ENCODE results near the gene MMP7. TPM values are rescaled to one million over a fixed set of nuclear protein-coding genes. Genes with fewer than 3 reads are reported as not detected.

The MMP7 gene
- total RNA-seq, 2 experiments from 2014 or later, result not detected

- ChIA-PET CTCF (interaction anchor here (0.6 to 1.2 kb wide), 3 partner anchors 31 to 127 kb away, joined by 3 to 4 read pairs (median 3); no protein-coding TSS in a partner anchor), POLR2A (interaction anchor here (0.6 kb wide), 1 partner anchor 184 kb away, joined by 3 read pairs; no protein-coding TSS in a partner anchor)
- Mint-ChIP-seq H3K4me1 (ENCODE audit: low read depth) (peaks cover 4% of the 10 kb centered on the region), H3K27ac (no peak overlapping the region), H3K4me3 (no peak overlapping the region), H3K36me3 (ENCODE audit: low read depth) (no peaks in the 10 kb centered on the region), H3K27me3 (ENCODE audit: low read depth) (peaks cover 12% of the 10 kb centered on the region), H3K9me3 (ENCODE audit: insufficient read depth) (no peaks in the 10 kb centered on the region)
- ATAC-seq (no peak), DNase-seq (no peak)
These were observed 9.0 kb upstream of the MMP7 start for GRCh38 chr11:102539567-102539966.

- no peaks in the 10 kb centered on the region for H3K9me3 Mint-ChIP-seq (ENCODE audit: insufficient read depth)
- H3K27ac Mint-ChIP-seq, result no peak overlapping the region
- ChIA-PET POLR2A (interaction anchor here (0.6 kb wide), 2 partner anchors 142 to 184 kb away, joined by 3 read pairs; no protein-coding TSS in a partner anchor), CTCF (interaction anchor here (1.2 to 2.2 kb wide), 2 partner anchors 15 to 43 kb away, joined by 4 to 10 read pairs; no protein-coding TSS in a partner anchor)
- no peaks in the 10 kb centered on the region for H3K36me3 Mint-ChIP-seq (ENCODE audit: low read depth)
- ATAC-seq (no peak), DNase-seq (no peak)
- H3K4me1 Mint-ChIP-seq (ENCODE audit: low read depth), result peaks cover 5% of the 10 kb centered on the region
- no peak overlapping the region for H3K4me3 Mint-ChIP-seq
- H3K27me3 Mint-ChIP-seq (ENCODE audit: low read depth), result peaks cover 16% of the 10 kb centered on the region
These were observed 8.4 kb upstream of the MMP7 start for GRCh38 chr11:102538932-102539331.

GRCh38 chr11:102534261-102534872 lies 3.8 kb upstream of the MMP7 start:
- CTCF ChIA-PET, result interaction anchor here (0.9 kb wide), 1 partner anchor 38 kb away, joined by 3 read pairs; no protein-coding TSS in a partner anchor
- no peak overlapping the region for H3K27ac Mint-ChIP-seq

GRCh38 chr11:102528618-102529017 lies 1.9 kb downstream of the MMP7 start:
- H3K27me3 Mint-ChIP-seq (ENCODE audit: low read depth), result peaks cover 9% of the 10 kb centered on the region
- POLR2A ChIA-PET, result no interaction called here
- H3K27ac Mint-ChIP-seq, result no peak overlapping the region
- no peak overlapping the region for H3K4me3 Mint-ChIP-seq
- no peaks in the 10 kb centered on the region for H3K9me3 Mint-ChIP-seq (ENCODE audit: insufficient read depth)
- CTCF ChIA-PET, result interaction anchor here (1.0 to 1.4 kb wide), 3 partner anchors 10 to 187 kb away, joined by 3 to 4 read pairs (median 3); no protein-coding TSS in a partner anchor
- DNase-seq (no peak), ATAC-seq (no peak)
- H3K4me1 Mint-ChIP-seq (ENCODE audit: low read depth), result no peaks in the 10 kb centered on the region
- no peaks in the 10 kb centered on the region for H3K36me3 Mint-ChIP-seq (ENCODE audit: low read depth)

More at GRCh38 chr11:102534261-102534872, 3.8 kb upstream of the MMP7 start:
- Mint-ChIP-seq H3K4me1 (ENCODE audit: low read depth) (peaks cover 5% of the 10 kb centered on the region), H3K27me3 (ENCODE audit: low read depth) (peaks cover 11% of the 10 kb centered on the region), H3K36me3 (ENCODE audit: low read depth) (no peaks in the 10 kb centered on the region), H3K9me3 (ENCODE audit: insufficient read depth) (no peaks in the 10 kb centered on the region), H3K4me3 (no peak overlapping the region)
- no peak for DNase-seq
- POLR2A ChIA-PET, result no interaction called here
- no peak for ATAC-seq

GRCh38 chr11:102527684-102528083 lies 2.9 kb downstream of the MMP7 start:
- peaks cover 1% of the 10 kb centered on the region for H3K4me1 Mint-ChIP-seq (ENCODE audit: low read depth)
- H3K9me3 Mint-ChIP-seq (ENCODE audit: insufficient read depth), result no peaks in the 10 kb centered on the region
- no peak overlapping the region for H3K4me3 Mint-ChIP-seq
- ChIA-PET CTCF (interaction anchor here (1.0 kb wide), 1 partner anchor 32 kb away, joined by 4 read pairs; no protein-coding TSS in a partner anchor), POLR2A (no interaction called here)
- no peak for DNase-seq
- H3K27me3 Mint-ChIP-seq (ENCODE audit: low read depth), result peaks cover 8% of the 10 kb centered on the region
- H3K27ac Mint-ChIP-seq, result no peak overlapping the region
- ATAC-seq, result no peak
- no peaks in the 10 kb centered on the region for H3K36me3 Mint-ChIP-seq (ENCODE audit: low read depth)

- peaks cover 8% of the 10 kb centered on the region for H3K4me1 Mint-ChIP-seq (ENCODE audit: low read depth)
- no peak for DNase-seq
- ATAC-seq, result no peak
- H3K4me3 Mint-ChIP-seq, result no peak overlapping the region
- H3K36me3 Mint-ChIP-seq (ENCODE audit: low read depth), result no peaks in the 10 kb centered on the region
- H3K27me3 Mint-ChIP-seq (ENCODE audit: low read depth), result peaks cover 15% of the 10 kb centered on the region
- ChIA-PET POLR2A (interaction anchor here (1.1 kb wide), 1 partner anchor 31 kb away, joined by 3 read pairs; no protein-coding TSS in a partner anchor), CTCF (interaction anchor here (0.9 kb wide), 1 partner anchor 86 kb away, joined by 5 read pairs; no protein-coding TSS in a partner anchor)
- H3K9me3 Mint-ChIP-seq (ENCODE audit: insufficient read depth), result no peaks in the 10 kb centered on the region
- H3K27ac Mint-ChIP-seq, result no peak overlapping the region
These were observed 3.5 kb downstream of the MMP7 start for GRCh38 chr11:102527041-102527440.

- Mint-ChIP-seq H3K4me3 (no peak overlapping the region), H3K27me3 (ENCODE audit: low read depth) (peaks cover 29% of the 10 kb centered on the region), H3K36me3 (ENCODE audit: low read depth) (no peaks in the 10 kb centered on the region), H3K4me1 (ENCODE audit: low read depth) (peaks cover 8% of the 10 kb centered on the region), H3K9me3 (ENCODE audit: insufficient read depth) (no peaks in the 10 kb centered on the region), H3K27ac (no peak overlapping the region)
- ATAC-seq (no peak), DNase-seq (no peak)
- ChIA-PET CTCF (interaction anchor here (0.9 to 4.3 kb wide), 9 partner anchors 14 to 229 kb away, joined by 3 to 38 read pairs (median 3); no protein-coding TSS in a partner anchor), POLR2A (no interaction called here)
These were observed 6.7 kb downstream of the MMP7 start for GRCh38 chr11:102523887-102524286.

GRCh38 chr11:102523189-102523570 lies 7.4 kb downstream of the MMP7 start:
- no peaks in the 10 kb centered on the region for H3K36me3 Mint-ChIP-seq (ENCODE audit: low read depth)
- DNase-seq, result no peak
- no peak overlapping the region for H3K4me3 Mint-ChIP-seq
- peaks cover 8% of the 10 kb centered on the region for H3K4me1 Mint-ChIP-seq (ENCODE audit: low read depth)
- POLR2A ChIA-PET, result no interaction called here
- CTCF ChIA-PET, result interaction anchor here (1.0 to 4.3 kb wide), 6 partner anchors 15 to 181 kb away, joined by 3 to 38 read pairs (median 4); no protein-coding TSS in a partner anchor
- H3K27ac Mint-ChIP-seq, result no peak overlapping the region
- no peaks in the 10 kb centered on the region for H3K9me3 Mint-ChIP-seq (ENCODE audit: insufficient read depth)
- no peak for ATAC-seq
- peaks cover 26% of the 10 kb centered on the region for H3K27me3 Mint-ChIP-seq (ENCODE audit: low read depth)

GRCh38 chr11:102522312-102523188 lies 8.0 kb downstream of the MMP7 start:
- Mint-ChIP-seq H3K4me3 (no peak overlapping the region), H3K27ac (no peak overlapping the region), H3K36me3 (ENCODE audit: low read depth) (no peaks in the 10 kb centered on the region), H3K9me3 (ENCODE audit: insufficient read depth) (no peaks in the 10 kb centered on the region), H3K4me1 (ENCODE audit: low read depth) (peaks cover 8% of the 10 kb centered on the region), H3K27me3 (ENCODE audit: low read depth) (peaks cover 26% of the 10 kb centered on the region)
- ATAC-seq (no peak), DNase-seq (no peak)
- ChIA-PET CTCF (interaction anchor here (1.3 to 4.3 kb wide), 5 partner anchors 15 to 181 kb away, joined by 3 to 38 read pairs (median 4); no protein-coding TSS in a partner anchor), POLR2A (no interaction called here)

- Mint-ChIP-seq H3K36me3 (ENCODE audit: low read depth) (no peaks in the 10 kb centered on the region), H3K4me3 (no peak overlapping the region), H3K9me3 (ENCODE audit: insufficient read depth) (no peaks in the 10 kb centered on the region), H3K4me1 (ENCODE audit: low read depth) (peaks cover 8% of the 10 kb centered on the region), H3K27ac (no peak overlapping the region), H3K27me3 (ENCODE audit: low read depth) (peaks cover 26% of the 10 kb centered on the region)
- DNase-seq, result no peak
- ChIA-PET CTCF (no interaction called here), POLR2A (no interaction called here)
- no peak for ATAC-seq
These were observed 9.4 kb downstream of the MMP7 start for GRCh38 chr11:102521121-102521520.

GRCh38 chr11:102520514-102520913 lies 10.0 kb downstream of the MMP7 start:
- H3K4me1 Mint-ChIP-seq (ENCODE audit: low read depth), result peaks cover 8% of the 10 kb centered on the region
- DNase-seq (no peak), ATAC-seq (no peak)
- no peaks in the 10 kb centered on the region for H3K9me3 Mint-ChIP-seq (ENCODE audit: insufficient read depth)
- ChIA-PET CTCF (no interaction called here), POLR2A (no interaction called here)
- H3K27me3 Mint-ChIP-seq (ENCODE audit: low read depth), result peaks cover 26% of the 10 kb centered on the region
- H3K36me3 Mint-ChIP-seq (ENCODE audit: low read depth), result no peaks in the 10 kb centered on the region
- no peak overlapping the region for H3K4me3 Mint-ChIP-seq
- H3K27ac Mint-ChIP-seq, result no peak overlapping the region

Measured in activated CD8-positive, alpha-beta T cell treated with anti-CD3 and anti-CD28 coated beads, Interleukin-2, amount 10 ng/mL, durations not matched to agents 7 days and 5 days (primary cell).